H1 (cell line): ENCODE measurements around the gene BCAS2. TPM values are rescaled to one million over a fixed set of nuclear protein-coding genes. Genes with fewer than 3 reads are reported as not detected.

Experiments
- CBX5 ChIP-seq: fragments of 300-800, 300-1000 bp; sonication (generic); IDR thresholded peaks from 2 replicates; pipeline ENCODE4 v1.7.1; 2016; ENCODE audit warnings: antibody characterized with exemption, low read length, low read depth
- RXRA ChIP-seq: IDR thresholded peaks from 2 replicates; pipeline ENCODE4 v1.6.1; 2011; ENCODE audit warnings: low read depth, mild to moderate bottlenecking, low read length, moderate library complexity; ENCODE audit not compliant: insufficient read depth
- SIRT6 ChIP-seq: IDR thresholded peaks from one replicate; pipeline ENCODE4 v1.7.1; 2012; ENCODE audit warnings: low read length, inconsistent platforms
- polyA plus RNA-seq, 7 experiments: library from polyadenylated mRNA; depleted of rRNA in 3 of 7; stranded (reverse) in 5 of 7; unstranded in 2 of 7; fragments of >200 nt in 5 of 7; fragments of 200-250 nt in 2 of 7; gene quantifications; 1 replicate in 5 of 7; 2 replicates in 1 of 7; 4 replicates in 1 of 7; pipeline versions ENCODE4 v1.2.1 to v1.2.3, GENCODE V29; 2011 to 2013; ENCODE audit warnings: missing spikeins in 2 of 7, mixed read lengths in 2 of 7
- total RNA-seq: library from RNA; stranded (reverse); fragmentation: NEBNext Ultra II Directional; extraction: Animal tissue kit (Norgen Biotek cat#: 25700); gene quantifications from 2 replicates; pipeline ENCODE4 v1.2.1, GENCODE V29; 2021

BCAS2 gene
- total and polyA plus RNA-seq, 2 of the 8 experiments (the other 6 are each of a cell fraction or from before 2014, with no cell fraction given) = 18.0 to 52.2 TPM

GRCh38 chr1:114574365-114574764 is 7.0 kb downstream of the BCAS2 start (continued):
- TF ChIP-seq SIRT6 (no peak), RXRA (no peak), CBX5 (no peak)
